ENCODE results near the gene PAX5.

The PAX5 gene

DNA sequence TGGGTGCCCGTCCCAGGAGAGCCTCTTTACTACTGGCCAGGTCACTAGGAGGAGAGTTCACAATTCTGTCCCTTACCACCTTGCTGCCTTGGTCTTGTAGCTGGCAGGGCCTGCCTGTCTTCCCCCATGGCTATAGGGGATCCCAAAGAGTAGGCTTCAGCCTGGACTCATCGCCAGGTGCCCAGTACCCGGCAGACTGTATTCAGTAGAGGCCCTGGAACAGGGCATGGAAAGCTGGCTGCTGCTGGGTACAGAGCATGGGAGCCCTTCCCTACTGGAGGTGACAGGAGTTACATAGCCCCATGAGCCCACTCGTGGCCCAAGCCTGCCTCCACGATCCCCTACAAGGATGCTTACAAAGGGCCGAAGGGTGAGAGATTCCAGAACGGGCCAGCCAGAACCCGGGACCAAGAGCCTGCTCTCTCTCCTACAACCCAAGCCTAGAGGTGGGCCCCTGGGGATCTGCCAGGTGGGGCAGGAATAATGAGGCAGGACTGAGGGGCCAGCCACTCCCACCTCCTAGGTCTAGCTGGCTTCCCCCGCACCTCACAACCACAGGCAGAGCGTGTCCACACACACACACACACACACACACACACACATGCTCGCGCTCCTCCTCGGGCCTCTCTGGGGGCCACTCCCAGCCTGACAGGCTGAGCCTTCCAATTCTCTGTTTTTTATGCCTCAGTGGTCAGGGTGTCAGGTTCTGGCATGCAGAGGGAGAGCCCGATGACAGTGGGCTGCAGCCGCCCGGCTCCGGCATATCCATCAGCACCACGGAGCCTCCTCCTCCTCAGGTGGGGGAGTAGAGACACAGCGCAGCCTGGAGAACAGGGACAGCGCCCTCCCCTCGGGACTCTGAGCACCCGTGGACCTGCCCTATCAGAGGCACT is 186.0 kb downstream of the PAX5 start:
- no peak for DNase-seq

DNA sequence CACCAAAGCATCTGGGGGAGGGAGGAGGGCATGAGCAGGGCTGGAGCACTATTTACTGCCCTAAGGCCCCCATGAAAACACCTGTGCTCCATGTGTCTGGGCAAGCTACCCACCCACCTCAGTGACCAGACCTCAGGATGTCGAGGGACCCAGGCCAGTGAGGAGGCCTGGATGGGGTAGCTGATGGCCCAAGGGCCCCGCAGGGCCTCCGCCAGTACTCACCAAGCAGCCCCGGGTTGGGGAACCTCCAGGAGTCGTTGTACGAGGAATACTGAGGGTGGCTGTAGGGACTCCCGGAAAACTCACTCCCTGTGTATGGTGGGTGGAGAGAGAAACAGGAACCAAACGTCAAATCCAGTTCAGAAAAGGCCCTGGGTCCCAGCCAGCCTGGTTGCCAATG is 187.4 kb downstream of the PAX5 start:
- no peak for DNase-seq

DNA sequence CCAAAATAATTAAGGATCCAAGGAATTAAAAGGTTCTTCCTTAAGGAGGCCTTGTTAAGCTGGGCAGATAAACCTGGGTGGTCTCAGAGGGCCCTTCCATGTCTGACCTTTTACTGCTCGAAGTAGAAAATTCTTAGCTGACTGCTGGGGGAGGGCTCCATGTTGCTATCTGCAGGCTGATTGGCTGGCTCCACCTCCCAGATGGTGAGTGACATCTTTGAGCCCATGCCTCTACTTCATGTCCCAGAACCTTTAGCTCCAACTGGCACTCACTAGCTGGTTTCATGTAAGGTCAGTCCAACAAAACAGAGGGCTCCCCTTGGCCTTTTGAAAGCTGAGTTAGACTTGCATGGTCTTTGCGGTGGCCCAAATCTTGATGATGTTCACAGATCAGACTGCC is 188.2 kb downstream of the PAX5 start:
- no peak for DNase-seq

DNA sequence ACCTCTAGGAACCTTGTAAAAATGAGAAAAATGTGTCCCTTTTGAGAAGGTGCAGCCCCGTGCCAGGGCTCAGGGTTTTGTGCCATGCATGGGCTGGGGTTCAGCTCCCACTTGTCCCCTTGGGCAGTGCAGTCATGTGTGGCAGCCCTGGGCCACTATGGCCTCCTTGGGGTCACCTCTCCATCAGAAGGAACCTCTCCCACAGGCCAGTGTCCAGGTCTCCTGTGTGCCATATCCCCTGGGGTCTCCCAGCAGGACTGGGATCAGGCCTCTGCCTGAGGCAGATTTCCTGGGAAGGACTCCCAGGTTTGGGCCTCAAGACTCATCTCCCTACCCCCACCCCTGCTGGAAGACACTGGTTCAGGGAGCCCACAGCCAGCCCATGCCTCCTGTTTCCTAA is 189.1 kb downstream of the PAX5 start:
- DNase-seq: no peak

DNA sequence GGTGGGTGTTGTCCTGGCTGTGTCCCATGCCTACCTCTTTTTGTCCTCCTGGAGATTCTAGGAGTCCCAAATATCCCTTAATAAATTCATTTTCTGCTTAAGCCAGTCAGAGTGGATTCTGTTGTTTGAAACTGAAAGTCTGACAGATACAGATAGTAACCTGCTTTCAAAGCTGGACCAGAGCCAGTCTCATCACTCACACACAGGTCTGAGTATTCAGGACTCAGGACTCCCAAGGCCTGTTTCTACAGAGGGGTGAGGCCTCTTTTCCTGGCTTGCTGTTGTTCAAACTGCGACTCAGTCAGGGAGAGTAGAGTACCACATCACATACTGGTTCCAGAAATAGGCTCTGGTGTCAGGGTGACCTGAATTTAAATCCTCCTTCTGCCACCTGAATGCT is 190.1 kb downstream of the PAX5 start:
- no peak for DNase-seq

DNA sequence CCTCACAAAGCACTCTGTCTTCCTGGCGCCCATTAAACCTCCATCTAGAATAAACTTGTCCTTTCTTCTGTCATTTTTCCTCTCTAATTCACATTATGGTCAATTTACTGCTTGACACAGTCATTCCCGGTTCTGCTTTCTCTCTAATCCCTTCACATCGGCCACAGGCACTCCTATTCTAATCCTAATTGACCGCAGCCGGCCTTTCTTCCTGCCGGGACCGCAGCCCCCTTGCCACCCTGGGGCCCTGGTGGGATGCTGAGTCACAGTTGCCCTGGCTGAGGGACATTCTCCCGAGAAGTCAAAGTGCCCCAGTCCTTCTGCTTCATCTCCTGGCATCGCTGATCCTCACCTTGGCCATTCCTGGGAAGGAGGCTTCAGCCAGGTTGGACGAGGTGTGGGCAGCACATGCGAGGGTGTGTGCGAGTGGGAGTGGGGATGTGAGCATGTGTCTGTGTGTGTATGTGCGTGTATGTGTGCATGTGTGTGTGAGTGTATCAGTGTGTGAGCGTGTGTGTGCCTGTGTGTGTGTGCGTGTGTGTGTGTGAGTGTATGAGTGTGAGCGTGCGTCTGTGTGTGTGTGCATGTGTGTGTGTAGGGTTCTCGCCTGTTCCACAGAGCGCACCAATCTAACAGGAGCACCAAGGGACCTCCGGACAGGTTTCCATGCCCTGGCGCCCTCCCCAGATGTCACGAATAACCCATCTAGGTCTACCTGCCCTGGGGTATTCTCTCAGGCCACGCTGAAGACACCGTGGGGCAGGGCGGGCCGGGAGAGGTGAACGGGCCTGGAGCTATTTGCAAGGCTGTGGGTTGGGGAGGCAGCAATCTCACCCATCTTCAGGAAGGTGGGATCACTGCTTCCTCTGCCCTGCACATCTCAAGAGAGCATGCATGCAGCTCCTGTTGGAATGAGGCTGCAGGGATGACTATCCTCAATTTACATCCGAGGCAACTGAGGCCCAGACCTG is 191.2 kb downstream of the PAX5 start:
- DNase-seq: no peak

DNA sequence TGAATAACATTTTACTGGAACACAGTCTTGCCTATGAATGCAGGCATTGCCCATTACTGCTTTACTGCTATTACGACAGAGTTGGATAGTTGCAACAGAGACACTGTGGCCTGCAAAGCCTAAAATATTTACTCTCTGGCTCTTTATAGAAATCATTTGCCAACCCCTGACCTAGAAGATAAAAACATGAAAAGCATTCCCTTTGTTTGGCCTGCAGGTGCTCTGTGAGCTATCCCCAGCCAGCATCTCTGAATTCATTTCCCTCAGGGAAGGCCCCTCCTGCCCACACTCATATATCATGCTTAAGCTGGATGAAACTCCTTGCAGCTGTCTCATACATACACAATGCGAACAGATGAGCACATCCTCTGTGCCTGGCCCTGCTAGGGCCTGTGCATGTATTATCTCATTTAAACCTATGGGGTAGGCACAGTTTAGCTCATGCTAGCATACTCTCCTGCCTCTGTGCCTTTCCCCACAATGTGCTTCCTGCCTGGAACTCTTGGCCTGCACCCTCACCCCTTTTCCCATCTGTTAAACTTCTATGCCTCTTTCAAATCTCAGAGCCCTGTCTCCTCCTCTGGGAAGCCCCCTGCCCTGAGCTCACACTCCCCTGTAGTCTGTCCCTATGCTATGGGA is 193.1 kb downstream of the PAX5 start:
- DNase-seq: no peak

DNA sequence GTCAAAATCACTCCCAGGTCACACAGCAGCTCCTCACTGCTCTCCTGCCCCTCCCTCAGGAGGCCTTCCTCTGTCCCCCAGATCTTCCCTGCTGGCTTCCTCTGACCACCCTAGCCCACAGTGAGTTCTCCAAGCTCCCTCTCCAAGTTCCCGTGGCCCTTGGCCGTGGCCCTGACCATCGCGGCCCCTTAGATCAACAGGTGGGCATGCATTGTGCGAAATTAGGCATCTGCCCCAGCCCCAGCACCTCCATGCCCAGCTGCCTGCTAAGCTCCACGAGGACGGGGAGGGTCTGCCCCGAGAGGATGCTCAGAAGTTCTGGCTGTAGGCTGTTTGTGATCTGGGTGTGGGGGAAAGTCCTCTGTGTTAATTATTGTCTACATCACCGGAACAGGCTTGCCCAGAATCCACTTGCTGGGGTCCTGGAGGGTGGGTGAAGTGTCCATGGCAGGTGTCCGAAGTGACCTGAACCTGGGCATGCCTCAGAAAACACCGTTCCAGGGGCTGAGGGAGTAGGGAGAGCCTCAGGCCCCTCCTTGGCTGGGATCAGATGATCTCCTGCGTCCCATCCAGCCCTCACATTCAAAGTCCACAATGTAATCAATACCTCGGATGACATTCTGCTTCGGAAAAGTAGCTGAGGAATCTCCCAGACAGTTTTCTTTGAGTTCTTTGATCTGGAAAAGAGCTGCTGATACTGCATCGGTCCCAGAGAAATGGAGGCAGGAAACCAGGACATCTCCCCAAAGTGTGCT is 194.8 kb downstream of the PAX5 start:
- no peak for DNase-seq

DNA sequence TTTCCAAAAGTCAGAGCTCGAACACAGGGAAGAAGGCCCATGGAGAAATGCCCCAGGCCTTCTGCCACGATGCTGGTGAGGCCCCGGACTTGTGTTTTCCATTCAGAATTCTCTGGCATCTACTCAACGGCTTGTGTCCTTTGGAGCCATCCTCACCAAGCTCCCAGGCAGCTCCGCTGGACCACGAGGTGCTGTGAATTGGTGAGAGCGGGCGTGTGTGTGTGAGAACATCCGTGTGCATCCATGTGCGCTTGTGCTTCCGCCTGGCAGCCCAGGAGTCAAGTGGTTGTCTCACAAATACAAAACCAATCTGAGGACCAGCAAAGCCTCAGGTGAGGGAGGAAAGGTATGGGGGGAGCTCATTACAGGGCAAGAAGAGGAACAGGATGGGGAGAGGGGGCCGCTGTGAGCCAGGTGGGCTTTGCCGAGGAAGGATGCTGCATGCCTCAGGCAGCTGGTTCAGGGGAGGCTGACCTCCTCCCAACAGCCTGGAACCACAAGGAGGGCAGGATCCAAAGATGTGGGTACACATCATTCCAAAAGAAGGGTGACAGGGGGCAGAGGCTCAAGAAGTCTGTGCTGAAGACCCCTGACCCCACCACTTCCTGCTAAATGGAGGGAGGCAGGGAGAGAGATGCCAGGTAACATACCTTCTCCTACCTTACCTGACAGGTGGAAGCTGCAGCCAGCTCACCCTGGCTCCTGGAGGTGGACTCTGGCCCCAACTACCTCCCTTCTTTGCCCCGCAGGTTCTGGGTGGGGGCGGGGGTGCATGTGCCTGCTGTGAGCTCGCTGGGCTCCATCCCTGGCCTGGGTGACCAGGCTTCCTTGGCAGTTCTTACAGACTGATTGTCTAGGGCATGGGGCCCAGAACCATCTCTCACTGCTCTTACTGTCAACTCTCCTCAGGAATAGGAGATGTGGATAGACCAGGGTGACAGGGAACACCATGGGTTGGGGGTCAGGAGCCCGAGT is 196.3 kb downstream of the PAX5 start:
- no peak for DNase-seq

DNA sequence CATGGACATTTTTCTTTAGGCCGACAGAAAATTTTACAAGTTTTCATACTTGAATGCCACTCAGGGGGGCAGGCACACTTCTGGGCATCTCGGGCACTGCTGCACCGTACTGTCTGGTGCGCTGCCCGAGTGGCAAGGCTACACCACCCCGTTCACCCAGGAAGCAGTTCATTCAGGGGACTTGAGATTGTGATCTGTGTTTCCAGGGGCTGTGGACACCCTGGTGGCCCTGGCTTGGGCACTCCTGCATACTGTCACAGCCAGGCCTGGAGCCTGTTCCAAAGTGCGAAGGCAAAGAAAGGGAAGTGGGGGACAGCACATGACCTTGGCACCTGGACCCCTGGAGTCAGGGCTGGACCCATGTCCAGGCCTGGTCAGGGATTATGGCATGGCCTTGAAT is 197.6 kb downstream of the PAX5 start:
- DNase-seq: no peak

DNA sequence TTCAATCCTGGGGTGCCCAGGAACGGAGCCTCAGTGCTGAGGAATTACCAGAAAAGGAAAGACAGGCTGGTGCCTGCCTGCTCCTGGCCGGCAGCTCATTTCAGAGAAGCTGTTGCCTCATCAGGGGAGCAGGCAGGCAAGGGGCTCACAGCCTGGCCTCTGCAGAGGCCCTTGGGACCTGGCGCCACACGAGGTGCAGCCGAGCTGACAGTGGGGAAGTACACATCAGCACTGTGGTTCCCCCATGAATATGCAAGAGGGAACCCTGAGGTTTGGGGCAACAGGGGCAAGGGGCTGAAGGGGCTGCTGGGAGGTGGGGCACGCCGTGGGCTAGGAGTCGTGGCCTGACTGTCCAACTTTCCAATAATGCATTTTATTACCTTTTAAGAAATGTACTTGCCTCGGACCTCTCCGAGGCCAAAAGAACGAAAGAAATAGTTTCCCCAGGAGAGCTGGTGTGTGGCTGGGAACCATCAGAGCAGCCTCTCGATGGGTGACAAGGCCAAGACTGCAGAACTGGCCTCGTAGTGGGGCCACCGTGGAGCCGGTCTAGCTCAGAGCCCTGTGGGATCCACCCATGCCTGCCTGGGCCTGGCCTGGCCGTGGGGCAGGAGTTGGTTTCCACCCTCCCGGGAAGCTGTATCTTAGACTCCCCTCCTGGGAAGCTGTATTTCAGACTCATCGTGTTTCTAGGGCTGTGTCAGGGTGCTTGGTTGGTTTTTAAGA is 198.6 kb downstream of the PAX5 start:
- no peak for DNase-seq

DNA sequence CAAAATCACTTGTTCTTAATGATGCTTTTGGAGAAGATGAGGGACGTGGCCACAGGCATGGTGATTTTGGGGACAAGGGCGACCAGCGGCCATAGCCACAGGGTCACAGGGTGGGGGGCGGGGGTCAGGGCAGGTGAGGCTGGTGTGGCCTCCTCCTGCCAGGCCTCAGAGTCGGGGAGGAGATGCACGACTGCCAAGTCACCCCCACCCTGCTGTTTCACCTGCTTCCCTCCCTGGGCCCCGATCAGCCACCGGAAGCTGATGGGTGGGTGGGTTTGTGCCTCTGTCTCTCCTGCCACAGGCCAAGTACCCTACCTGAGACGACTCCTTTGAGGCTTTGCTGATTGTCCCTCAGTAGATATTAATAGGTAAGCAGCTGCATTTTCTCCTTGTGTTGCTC is 199.3 kb downstream of the PAX5 start:
- DNase-seq: no peak

DNA sequence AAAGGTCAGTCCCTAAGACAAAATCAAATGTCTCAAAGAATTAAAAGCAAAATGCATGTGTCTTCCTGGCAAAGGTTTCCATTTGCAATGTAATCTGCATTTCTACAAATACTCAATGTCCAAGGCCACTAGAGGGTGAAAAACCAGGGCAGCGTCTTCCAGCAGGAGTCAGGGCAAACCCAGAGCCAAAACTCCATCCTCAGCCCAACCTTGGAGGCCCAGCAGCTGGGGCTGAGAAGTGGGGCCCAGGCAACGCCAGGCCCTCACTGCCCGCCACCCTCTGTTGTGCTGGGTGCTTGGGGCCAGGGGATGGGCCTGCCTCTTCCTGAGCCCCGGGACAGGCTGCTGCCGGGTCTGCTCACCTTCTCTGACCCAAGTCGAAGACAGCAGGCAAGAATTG is 200.1 kb downstream of the PAX5 start:
- no peak for DNase-seq

DNA sequence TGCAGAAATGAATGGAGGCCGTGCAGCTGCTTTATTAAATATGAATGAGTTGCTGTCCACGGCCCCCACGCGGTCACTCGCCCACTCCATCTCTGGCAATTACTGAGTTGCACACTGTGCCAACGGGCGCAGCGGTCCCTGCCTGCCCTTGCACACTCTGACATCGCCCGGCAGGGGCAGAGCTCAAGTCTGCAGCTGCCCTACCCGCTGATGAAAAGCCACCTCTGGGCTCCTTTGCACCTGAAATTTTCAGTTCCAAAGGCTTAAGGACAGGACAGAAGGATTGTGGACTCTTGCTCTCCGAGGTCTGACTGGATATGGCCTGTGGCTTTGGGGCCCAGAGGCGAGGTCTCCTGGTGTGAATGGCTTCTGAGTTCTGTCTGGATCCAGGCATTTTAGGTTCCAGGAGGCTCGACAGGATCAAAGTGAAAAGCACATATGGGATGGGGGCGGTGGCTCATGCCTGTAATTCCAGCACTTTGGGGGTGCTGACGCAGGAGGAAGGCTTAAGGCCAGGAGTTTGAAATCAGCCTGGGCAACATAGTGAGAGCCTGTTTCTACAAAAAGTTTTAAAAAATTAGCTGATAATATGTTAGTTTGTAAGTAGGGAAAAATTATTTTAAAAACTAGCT is 201.8 kb downstream of the PAX5 start:
- DNase-seq: no peak

DNA sequence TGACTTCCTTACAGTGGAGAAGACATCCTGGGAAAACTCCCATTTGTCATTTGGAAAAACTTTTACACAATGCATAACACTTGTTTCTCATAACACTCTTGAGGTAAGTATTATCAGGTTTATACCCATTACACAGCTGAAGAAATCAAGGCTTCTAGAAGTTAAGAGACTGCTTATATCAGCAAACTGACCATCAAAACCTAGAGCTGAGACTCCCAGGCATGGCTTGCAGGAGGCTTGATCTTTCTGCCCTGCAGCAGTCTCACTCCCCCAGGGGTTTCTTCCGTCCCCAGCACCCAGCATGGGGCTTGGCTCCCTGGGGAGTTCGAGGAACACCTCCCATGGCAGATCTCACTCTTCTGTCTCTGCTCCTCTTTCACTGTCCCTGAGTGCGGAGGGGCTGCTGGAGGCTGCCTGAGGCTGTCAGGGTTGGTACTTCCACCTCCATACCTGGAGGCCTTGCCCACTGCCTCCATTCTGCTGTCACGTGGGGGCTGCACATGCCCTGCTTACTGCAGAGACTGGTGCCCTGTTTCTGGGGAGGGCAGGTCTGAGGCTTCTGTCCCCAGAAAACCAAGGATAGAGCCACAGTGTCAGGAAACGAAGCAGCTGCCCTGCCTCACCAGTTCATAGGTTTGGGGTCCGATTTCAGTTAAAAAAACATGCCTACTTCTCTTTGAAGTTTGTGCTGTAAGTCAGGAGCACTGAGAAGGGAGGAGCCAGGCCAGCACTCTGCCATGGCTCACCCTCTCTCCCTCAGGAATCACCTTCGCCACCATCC is 202.5 kb downstream of the PAX5 start:
- no peak for DNase-seq

DNA sequence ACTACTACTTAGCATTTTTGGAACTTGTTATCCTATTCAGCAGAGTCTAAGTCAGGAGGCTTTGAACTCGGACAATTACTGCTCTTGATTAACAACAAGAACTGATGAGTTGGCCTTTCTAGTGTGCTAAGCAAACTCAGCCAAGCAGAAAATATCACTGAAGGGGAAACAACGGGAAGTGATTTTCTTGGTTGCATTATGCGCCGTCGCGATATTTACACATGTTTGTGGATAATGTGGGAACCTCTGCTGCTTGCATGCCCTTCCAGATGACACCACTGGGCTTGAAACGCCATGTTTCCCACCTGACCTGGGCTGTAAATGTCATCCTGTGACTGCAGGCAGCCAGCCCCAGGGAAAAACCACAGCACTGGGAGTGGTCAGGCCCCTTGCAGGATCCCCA is 205.5 kb downstream of the PAX5 start:
- DNase-seq: no peak

DNA sequence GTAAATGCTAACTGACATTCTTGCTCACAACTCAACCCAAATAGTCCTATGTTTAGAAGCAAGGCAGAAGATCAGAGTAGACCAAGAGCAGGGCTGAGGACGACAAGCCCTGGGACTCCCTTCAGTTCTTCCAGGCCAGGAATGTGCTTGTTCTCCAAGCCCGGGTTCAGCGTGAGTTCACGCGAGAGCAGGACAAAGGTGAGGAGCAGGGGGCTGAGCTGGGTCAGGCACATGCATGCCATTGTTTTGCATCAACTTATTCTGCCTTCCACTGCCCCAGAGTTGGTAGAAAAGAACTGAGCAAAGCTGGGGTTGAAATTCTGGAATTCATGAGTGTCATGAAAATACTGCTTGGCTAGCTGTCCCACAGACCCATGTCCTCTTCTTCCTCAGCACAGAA is 206.5 kb downstream of the PAX5 start:
- no peak for DNase-seq

DNA sequence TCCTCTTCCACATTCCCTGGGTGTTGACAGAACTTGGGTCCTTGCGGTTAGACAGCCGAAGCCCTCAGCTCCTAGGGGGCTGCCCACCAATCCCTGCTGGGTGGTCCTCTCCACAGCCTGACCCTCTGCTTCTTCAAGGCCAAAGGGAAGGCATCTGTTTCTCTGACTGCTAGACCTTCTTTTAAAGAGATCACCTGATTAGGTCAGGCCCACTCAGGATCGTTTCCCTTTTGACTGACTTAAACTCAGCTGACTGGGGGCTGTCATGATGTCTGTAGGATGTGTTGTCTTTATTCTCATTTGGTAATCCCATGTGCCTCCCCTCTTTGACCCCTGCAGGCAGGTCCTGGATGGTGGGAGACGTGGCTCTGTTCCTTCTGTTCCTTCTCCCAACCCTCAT is 207.5 kb downstream of the PAX5 start:
- no peak for DNase-seq

DNA sequence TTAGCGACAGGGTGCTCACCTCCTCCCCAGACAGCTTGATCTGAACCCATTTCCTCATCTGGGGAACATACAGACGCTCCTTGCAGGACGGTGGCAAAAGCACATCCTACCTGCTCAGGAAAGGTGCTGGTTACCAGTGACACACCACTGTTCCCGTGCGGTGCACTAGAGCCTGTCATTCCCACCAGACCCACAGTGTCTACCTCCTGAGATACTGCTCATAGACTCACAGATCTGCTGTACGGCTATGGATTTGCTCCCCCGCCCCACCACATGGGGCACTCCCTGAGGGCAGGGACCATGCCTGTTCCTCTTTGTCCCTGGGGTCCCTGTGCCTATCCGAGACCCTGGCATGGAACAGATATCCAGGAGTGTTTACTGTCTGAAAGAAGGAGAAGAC is 208.9 kb downstream of the PAX5 start:
- no peak for DNase-seq

All from NCI-H748 treated with DMSO at 0.1 percent for 48 hours (cell line).